AML-193 (cell line): ENCODE measurements around the gene BET1.
"Not testable (repeated sequence)": the region's sequence is repeated elsewhere in the genome, so short reads cannot be mapped to it uniquely, and the experiment has no call there.

Experiments used
- DNase-seq, 2 experiments: peaks; one replicate each; lab custom pipeline; 2025; lab: John Stamatoyannopoulos, UW

Gene BET1, protein sequence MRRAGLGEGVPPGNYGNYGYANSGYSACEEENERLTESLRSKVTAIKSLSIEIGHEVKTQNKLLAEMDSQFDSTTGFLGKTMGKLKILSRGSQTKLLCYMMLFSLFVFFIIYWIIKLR

DNA sequence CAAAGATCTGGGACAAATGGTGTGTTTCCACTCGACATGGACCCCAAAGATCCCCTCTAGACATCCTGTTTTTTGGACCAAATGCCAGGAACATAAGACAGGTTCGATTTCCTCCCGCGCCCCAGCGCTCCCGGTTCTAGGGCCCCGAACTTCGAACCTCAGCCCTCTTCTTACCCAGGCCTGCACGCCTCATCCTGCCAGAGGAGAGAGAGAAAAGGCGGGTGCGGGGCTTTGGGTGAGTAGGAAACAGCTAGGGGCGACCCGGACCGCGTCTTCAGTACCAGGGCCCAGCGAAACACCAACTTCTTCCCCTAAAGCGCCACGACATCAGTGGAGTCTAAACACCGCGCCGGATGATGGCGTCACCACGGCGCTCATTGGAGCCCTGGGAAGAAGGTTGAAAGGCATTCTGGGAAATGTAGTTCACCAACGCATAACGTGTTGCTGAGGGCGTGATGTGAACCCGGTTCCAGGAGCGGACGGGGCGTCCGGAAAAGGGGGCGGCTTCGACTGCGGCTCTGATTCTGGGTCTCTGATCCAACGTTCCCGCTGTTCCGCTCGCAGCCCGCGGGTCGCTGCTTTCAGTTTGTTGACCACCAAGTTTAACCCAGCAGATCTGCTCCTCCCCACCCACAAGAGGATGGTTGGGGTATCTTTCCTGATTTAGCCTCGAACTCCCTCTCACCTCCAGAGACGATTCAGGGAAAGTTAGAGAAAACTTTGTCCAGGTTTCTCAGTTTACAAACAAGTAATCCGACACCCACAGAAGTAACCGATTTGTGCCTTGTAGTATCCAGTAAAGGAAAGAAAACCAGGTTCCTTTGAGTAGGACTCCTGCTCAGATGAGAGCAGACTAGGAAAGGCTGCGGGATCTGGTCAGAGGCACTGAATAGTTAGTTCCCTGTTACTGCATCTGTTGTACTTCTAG, at the start of gene BET1:
Gene BET1, minus strand, starts transcription at position 332 of the 928 bp plus-strand sequence. Its CDS starts 139 bp downstream, at position 193.
- peak; percentile 77 to 81 for DNase-seq

DNA sequence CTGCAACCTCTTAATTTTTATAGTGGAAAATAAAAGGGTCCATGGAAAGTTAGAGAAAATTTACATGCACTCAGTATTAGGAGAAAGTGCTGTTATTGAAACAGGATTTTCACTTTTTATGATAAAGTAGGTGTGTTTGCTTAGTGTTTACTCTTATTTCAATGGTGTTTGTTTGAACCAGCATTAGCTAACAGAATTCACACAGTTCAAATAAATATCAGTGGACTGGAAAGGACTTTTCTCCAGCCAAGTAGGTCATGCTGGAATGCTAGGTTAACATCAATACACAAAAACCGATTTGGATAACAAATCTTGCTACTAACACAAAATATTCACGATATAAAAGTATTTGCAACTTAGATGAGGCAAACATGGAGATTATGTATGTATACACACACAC, 49.4 kb upstream of the BET1 start:
- no peak for DNase-seq

DNA sequence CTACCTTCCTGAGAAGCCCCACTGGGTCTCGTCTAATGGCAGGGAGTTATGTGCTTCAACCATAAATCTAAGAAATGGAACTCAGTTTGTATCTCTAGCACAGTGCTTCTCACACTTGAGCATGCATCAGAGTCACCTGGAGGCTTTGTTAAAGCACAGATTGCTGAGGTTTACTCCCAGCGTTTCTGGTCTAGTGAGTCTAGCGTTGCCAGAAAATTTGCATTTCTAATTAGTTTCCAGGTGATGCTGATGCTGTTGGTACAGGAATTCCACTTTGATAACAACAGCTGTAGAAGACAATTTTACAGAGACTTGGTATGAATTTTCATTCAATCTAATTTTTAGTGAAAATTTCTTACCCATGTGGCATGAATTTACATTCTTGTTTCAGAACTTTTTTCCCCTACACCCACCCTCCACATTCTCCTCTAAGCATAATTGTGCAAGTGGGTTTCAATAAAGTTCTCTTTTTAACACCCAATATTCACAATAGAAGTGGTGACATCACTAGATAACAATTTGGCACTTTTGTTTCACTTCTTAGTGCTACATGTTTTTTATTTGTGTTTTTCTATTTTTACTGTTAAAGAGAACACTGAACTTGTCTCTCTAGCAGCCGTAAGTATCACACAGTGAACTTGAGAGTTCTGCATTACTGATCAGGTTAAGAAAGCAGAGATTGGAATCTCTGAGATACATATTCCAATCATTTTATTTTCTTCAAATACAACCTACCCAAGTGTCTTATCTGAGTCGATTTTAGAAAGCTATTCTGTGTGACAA, 48.4 kb upstream of the BET1 start:
- DNase-seq = no peak

DNA sequence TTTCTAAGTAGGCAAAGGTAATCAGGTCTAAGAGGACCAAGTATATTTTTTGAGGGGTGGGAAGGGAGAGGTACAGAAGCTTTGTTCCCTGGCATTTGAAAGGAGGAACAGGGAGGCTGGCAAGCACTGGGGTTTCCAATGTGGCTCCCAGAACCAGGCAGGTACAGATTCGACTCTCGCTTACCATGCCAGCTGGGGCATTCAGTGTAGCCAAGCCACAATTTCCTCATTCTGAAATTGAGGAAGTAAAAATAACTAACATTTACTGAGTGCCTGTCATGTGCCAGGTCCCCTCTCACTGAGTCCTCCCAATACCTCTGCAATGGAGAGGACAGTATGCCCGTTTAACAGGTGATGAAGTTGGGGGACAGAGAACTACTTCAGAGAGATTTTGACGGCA, 45.9 kb upstream of the BET1 start:
- peak; percentile 79 to 87 for DNase-seq

DNA sequence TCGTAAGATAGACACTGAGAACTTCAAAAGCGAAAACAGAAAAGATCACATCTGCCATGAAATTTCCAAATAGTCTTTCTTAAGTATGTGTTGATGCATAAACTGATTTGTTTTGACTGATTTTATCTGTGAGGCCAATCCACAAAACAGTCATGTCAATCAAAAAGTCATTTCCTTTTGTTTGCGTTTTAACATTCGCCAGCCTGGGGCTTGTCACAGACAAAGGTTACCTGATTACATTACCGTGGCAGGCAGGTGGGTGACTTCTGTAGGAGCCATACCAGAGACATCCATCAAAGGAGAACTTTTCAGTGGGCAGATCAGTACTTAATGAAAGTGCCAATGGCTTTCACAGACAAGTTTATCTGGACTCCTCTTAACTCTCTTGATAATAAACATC, 45.5 kb upstream of the BET1 start:
- DNase-seq = no peak

DNA sequence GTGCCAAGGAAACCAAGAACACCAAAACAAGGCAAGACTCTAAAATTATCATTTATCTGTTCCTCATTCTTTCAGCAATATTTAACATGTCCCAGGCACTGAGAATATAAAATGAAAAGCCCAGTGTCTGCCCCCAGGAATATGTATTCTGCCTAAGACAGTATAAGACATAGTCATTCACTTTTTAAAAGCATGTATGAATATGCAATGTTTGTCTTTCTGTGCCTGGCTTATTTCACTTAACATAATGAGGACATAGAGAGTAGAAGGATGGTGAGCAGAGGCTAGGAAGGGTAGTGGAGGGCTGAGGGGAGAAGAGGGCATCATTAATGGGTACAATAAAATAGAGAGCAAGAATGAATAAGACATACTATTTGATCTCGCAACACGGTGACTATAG, 44.6 kb upstream of the BET1 start:
- DNase-seq = no peak

DNA sequence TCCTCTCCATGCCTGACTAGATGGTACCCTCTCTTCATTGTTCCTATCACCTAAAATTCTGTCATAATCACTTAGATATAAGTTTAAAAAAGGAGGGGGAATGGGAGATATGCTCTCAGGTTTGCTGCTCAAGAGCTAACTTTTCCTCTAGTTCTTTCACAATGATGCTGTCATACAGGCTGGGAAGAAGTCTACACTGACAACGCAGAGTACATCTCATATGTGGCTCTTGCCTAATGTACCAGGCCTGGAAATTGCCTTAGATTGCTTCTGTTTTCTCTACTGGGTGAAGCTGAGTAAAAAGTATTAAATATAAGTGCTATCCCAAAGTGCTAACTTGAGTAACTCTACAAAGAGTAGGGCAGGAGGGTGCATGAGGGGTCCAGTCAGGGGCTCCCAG, 43.8 kb upstream of the BET1 start:
- DNase-seq = peak; percentile 25 to 30

DNA sequence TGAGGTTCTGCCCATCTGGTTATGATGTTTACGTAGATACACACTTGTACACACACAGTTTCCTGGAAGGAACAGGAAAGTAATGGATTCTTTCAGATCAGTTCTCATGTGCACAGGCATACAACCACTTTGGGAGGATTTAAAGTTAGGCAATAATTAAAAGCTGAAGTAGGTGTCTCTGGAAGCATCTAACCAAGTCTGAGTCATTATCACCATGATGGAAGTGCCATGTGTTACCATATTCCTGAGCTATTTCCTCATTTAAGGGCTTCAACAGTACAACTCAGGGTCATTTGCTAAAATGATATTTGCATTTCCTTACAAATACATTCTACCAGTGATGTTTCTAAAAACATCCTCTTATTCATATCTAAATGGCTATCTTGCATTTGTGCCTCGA, 41.4 kb upstream of the BET1 start:
- peak; percentile 25 to 47 for DNase-seq

DNA sequence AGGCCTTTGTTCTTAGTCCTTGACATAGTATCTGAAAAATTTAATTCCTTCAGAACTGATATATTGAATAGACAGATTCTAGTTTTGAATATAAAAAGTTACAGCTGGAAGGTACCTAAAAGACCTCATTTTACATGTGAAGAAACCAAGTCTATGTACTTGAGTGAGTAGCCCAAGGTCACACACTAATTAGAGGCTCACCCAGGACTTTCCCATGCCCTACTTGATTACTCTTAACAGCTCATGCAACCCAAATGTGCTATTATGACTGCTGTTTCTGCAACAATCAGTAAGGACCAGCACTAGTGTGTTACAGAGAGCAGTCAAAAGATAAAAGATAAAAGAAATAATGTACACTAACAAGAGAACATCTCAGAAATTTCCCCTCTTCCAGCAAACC, 40.7 kb upstream of the BET1 start:
- no peak for DNase-seq

DNA sequence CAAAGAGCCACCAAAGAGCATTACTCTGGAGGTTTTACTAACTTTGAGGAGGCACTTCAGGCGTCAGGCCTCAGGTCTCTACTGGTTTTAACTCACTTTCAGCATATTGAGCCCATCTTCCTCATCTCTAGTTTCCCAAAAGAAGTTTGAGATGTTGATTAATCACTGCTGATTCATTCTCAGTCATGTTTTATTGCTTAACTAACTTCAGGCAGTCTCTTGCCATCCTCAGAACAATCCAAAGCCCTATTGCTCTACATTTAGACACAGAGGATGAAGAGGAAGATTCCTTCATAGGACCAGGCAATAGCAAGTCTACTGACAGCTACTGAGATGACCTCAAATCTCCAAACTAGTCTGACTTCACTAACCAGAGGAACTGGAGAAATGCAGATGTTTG, 39.1 kb upstream of the BET1 start:
- no peak for DNase-seq

DNA sequence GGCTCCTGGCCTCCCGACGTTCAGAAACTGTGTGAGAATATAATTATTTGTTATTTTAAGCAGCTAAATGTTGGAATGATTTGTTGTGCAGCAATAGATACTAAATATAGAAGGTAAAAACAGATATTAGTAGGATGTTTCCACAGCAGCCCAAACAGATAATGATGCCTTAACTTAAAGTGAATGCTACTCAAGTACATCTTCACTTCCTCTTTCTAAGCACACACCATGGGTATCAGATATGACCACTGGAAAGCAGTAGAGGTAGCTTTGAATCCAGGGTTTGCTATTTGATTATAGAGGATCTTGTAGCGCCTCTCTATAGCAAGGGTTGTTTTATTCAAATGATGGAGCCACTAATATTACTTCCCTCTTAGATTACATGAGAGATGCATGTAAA, 38.2 kb upstream of the BET1 start:
- DNase-seq = no peak

DNA sequence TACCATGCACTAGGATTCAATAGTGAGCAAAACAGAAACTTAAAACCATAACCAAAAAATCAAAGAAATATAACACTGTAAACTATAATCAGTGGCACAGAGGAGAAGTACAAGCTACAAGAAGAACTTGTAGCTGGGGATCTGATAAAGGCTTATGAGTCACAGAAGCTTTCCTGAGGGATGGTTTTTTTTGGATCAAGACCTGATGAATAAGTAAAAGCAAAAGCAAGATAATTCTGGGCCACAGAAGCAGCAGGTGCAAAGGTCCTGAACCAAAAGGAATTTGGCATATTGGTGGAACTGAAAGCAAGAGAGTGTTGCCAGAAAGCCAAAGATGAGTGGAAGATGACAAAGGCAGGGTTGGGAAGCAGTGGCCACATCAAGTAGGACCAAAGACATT, 37.4 kb upstream of the BET1 start:
- no peak for DNase-seq

DNA sequence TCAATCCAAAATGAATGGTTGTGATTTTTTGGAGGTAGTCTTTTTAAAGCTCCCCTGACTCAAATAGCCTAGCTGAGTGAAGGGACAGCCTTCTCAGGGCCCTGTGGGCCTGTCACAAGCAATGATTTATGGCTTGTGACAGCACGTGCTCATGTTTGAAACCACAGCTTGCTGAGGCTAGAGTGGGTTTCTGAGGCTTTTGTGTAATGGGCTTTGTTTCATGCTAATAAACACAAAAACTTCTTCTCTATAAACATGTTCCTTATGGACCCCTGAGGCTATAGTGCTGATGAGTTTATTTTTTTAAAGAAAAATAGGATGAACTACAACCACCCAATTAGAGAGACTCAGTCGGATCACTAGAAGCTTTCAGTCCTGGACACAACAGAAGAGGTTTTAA, 36.1 kb upstream of the BET1 start:
- no peak for DNase-seq

DNA sequence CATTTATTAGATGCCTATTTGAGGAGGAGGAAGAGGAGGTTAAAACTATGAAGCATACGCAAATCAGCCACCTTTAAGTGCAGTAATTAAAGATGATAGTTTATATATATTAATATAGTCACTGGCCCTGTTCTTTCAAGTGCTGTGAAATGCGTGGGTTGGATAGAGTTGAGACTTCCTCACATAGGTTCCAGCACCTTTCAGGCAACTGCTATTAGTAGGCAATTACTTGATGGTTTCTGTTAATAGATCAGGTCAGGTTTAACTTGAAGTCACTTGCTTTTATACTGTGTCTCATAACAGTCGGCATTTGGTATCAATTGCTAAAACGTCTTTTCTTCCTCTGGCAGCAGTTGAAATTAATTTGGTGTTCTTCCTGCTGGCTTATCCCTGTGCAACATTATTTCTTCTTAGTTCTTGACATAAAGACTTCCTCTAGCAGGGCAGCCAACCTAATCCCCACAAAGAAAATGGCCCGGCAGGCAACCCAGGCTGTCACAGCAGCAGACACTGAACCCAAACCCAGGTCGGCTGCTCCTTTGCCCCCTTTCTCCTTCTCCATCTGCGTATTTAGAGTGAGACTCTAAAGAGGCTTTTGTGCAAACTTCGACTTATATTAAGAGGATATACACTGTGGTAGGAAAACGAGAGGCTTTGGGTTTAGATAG, 35.3 kb upstream of the BET1 start:
- DNase-seq = no peak

DNA sequence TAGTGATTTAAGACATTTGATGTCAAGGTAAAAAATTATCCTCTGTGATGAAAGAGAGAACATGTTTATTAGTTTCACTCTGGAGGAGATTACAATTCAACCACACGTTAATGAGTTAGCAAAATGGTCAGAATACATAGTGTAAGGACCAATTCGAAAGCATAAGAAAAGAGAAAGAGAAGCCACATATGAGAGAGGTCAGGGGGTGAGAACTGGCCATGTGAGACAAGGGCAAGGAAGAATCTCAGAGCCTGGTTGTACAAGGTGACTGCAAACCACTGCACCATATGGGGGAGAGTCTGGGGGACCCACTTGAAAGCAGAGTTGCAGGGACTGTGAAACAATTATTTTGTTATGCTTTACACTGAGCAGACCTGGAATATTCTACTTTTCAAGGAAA, 27.7 kb upstream of the BET1 start:
- DNase-seq = no peak

DNA sequence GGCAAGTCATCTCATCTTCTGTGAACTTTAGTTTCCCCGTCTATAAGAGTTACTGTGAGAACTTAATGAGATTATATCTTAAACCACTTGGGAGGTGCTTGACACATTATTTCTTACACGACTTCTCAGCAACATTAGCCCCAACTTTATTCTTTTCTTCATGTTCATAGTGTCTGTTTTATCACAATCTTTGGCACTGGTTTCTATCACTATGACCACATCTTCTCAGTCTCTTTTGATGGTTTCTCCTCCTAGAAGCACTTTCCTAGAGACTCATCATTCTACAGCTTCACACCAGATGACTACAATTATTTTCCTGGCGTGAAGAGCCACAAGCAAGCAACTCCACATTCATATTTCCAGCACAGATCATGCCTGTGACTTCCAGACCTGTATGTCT, 26.5 kb upstream of the BET1 start:
- DNase-seq = no peak

DNA sequence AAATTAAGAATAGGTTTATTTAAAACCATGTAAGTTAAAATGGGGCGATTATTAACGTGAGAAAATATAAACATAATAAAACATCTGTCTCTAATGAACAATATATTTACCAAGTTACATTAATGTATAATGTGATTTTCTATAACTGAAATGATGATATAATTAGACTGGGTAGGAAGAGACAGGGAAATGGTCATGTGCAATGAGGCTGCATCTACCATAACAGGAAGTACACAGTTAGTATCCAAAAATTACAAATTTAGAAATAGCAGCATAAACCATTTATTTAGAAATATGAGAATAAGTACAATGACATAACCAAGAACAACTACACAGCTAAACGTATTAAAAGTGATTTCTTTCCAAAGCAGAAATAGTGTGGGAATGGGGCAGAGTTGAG, 25.8 kb upstream of the BET1 start:
- no peak for DNase-seq

DNA sequence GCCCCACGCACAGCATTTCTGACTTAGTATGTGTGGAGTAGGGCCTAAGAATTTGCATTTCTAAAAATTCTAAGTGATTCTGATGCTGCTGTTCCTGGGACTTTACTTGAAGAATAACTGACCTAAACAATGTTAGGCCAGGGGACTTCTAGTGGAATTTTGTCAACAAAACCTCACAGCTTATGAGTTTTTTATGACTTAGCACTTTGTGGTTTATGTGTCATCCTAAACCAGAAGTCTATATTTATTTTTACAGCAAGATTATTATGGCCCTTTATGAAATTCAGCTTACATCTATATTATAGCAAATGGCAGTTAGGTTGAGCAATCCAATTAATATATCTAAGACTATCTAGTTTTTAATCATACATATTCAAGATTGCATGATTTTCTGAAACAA, 24.6 kb upstream of the BET1 start:
- no peak for DNase-seq

DNA sequence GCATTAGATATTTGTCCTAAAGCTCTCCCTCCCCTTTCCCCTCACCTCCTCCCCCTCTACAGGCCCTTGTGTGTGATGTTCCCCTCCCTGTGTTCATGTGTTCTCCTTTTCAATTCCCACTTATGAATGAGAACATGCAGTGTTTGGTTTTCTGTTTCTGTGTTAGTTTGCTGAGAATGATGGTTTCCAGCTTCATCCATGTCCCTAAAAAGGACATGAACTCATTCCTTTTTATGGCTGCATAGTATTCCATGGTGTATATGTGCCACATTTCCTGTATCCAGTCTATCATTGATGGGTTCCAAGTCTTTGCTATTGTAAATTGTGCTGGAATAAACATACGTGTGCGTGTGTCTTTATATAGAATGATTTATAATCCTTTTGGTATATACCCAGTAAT, 22.5 kb upstream of the BET1 start:
- DNase-seq = not testable (repeated sequence)

DNA sequence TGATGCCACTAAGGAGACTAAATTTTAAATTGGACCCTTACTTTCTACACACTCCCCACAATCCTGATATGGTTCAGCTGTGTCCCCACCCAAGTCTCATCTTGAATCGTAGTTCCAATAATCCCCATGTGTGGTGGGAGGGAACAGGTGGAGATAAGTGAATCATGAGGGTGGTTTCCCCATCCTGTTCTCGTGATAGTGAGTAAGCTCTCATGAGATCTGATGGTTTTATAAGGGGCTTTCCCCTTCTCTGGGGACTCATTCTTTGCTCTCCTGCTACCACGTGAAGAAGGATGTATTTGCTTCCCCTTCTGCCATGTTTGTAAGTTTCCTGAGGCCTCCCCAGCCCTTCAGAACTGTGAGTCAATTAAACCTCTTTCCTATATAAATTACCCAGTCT, 18.4 kb upstream of the BET1 start:
- DNase-seq = no peak

DNA sequence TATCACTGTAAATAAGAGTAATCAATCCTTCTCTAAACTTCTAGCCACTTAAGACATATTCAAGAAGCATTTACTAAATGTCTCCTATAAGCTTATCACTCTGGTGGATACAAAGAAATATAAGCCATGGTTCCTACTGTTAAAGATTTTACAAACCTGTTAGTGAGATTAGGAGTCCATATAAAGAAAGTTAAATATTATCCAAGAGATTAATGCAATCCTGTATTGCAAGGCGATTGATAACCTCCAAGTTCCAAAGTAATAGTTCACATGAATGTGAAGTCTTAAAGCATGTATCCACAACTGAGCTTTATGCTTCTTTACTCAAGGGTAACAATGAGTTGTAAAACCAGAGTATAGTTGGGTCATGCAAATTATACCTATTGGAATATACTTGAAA, 12.6 kb upstream of the BET1 start:
- no peak for DNase-seq

DNA sequence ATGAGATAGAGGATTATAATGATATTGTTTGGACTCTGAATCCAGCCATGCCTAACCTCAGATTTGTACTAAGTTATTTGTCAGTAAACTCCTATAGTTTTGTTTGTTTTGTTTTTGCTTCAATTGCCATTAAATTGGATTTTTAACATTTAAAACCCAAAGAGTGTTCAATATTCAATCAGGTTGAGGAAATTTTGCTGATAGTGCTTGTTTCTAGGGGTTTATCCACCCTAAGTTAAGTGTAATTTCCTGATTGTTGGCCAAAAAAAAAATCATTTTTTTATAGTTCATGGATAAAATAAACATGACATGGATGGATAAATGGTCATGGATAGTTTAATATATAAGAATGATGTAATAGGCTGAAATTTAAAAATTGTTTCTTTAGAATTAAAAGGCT, 11.4 kb upstream of the BET1 start:
- DNase-seq = no peak

DNA sequence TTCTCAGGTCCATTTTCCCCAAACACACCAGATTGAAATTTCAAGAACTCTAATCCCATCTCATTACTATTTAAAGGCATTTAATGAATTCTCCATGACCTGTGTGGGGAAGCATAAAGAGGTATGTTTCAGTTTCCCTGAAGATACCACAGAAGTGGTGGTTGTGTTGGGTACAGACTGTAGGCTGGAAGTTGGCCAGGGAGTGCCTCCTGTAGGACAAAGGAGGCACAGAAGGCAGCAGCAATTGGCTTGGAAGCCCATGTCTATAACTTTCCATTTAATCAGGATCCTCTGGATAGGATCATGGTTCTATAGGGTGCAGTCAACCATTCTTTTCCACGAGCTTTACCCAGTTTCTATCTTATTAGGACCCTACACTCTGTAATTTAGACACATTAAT, 8.6 kb upstream of the BET1 start:
- DNase-seq = no peak
